ENCODE measurements around the gene ACOT7.
"Not testable (repeated sequence)": the region's sequence is repeated elsewhere in the genome, so short reads cannot be mapped to it uniquely, and the experiment has no call there.

The ACOT7 gene

DNA sequence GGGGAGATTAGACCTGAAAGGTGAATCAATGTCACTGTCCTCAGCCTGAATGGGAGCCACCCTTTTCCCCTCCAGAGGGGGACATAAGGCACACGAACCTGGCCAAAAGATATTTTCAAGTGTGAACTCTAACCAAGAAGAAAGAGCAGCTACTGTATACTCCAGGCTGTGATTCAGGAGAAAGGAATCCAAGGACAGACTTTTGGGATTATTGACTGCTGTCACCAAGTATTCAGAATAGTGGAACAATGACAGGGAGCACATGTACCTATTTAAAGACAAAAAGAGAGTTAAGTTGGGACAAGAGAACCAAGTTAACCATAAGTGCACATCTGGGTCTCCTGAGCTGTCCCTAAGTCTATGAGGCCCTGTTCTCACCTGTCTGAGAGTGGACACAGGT, 160.2 kb downstream of the ACOT7 start:
- no peak for TF ChIP-seq FOXP2 (optimal IDR thresholded peaks at IDR 0.05; ENCODE audit: control extremely low read depth, extremely low read length, insufficient read depth)
- TF ChIP-seq EZH2 (IDR thresholded peaks at IDR 0.05) = no peak
- TF ChIP-seq POLR2AphosphoS5 (IDR thresholded peaks at IDR 0.05; ENCODE audit: borderline replicate concordance, low read depth, low read length) = no peak
- Histone ChIP-seq H3K4me3 (no peak overlapping the region), H3K9me3 (ENCODE audit: low read depth, low read length) (no peaks in the 10 kb centered on the region), H3K27ac (no peak overlapping the region), H3K36me3 (ENCODE audit: insufficient read depth, low read length) (peaks cover 48% of the 10 kb centered on the region), H3K9ac (ENCODE audit: insufficient read length) (peak overlapping the region; percentile 32)
- DNase-seq (ENCODE audit: low read depth, low spot score) = no peak

DNA sequence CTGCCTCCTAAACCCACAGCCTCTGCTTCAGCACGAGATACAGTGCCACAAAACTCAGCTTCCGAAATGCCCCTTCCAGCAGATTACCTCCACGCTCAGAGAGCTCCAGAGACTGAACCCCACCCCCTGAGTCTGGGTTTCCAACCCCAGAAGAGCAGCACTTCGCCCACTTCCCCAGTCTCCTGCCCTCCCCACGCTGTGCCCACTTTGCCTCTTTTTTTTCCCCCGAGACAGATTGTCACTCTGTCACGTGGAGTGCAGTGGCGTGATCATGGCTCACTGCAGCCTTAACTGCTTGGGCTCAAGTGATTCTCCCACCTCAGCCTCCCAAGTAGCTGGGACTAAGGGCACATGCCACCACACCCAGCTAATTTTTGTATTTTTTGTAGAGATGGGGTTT, 167.9 kb downstream of the ACOT7 start:
- no peak overlapping the region for H3K27ac ChIP-seq
- H3K9ac ChIP-seq (ENCODE audit: insufficient read length) = no peak overlapping the region
- no peak overlapping the region for H3K4me3 ChIP-seq
- TF ChIP-seq FOXP2 (optimal IDR thresholded peaks at IDR 0.05; ENCODE audit: control extremely low read depth, extremely low read length, insufficient read depth) (no peak), EZH2 (IDR thresholded peaks at IDR 0.05) (no peak), POLR2AphosphoS5 (IDR thresholded peaks at IDR 0.05; ENCODE audit: borderline replicate concordance, low read depth, low read length) (no peak)
- peaks cover 56% of the 10 kb centered on the region for H3K36me3 ChIP-seq (ENCODE audit: insufficient read depth, low read length)
- DNase-seq (ENCODE audit: low read depth, low spot score) = no peak
- H3K9me3 ChIP-seq (ENCODE audit: low read depth, low read length) = no peaks in the 10 kb centered on the region

DNA sequence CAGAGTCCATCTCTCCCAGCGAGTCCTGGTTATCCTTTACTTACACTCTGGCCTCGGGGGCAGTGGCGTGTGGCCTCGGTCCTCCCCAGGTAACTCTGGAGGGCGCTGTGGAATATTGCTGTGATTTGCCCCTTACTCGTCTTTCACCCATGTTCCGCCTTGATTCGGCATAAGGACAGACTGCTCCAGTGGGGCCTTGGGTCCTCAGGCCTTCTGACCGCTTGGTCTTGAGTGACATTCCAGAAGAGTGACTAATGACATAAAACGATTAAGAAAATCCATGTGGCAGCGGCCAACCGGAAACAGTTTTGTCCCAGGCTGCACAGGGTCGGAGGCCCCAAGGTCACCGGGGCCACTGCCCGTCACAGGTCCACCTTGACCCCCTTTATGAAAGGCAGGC, 168.8 kb downstream of the ACOT7 start:
- H3K9ac ChIP-seq (ENCODE audit: insufficient read length) = no peak overlapping the region
- no peak overlapping the region for H3K27ac ChIP-seq
- no peaks in the 10 kb centered on the region for H3K9me3 ChIP-seq (ENCODE audit: low read depth, low read length)
- DNase-seq (ENCODE audit: low read depth, low spot score) = no peak
- TF ChIP-seq EZH2 (IDR thresholded peaks at IDR 0.05) (no peak), FOXP2 (optimal IDR thresholded peaks at IDR 0.05; ENCODE audit: control extremely low read depth, extremely low read length, insufficient read depth) (no peak), POLR2AphosphoS5 (IDR thresholded peaks at IDR 0.05; ENCODE audit: borderline replicate concordance, low read depth, low read length) (no peak)
- H3K4me3 ChIP-seq = no peak overlapping the region
- peaks cover 50% of the 10 kb centered on the region for H3K36me3 ChIP-seq (ENCODE audit: insufficient read depth, low read length)

DNA sequence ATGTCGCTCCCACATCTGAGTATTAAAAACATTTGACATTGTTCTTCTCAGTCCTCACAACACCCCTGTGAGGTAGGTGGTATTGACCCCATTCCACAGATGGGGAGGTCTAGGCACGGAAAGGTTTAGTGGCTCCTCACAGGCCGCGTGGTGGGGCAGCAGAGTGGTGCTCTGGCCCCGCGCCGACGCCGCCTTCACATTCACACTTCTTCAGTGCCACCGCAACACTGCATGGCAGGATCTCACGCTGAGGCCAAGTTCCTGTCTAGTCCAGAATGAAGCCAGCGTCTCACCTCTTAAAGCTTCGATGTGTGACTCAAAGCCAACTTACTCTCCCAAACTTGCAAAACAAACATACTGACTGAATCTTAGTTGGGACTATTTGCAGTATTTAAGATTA, 169.9 kb downstream of the ACOT7 start:
- TF ChIP-seq EZH2 (IDR thresholded peaks at IDR 0.05) (no peak), POLR2AphosphoS5 (IDR thresholded peaks at IDR 0.05; ENCODE audit: borderline replicate concordance, low read depth, low read length) (no peak), FOXP2 (optimal IDR thresholded peaks at IDR 0.05; ENCODE audit: control extremely low read depth, extremely low read length, insufficient read depth) (no peak)
- H3K27ac ChIP-seq = no peak overlapping the region
- peaks cover 43% of the 10 kb centered on the region for H3K36me3 ChIP-seq (ENCODE audit: insufficient read depth, low read length)
- no peak for DNase-seq (ENCODE audit: low read depth, low spot score)
- no peaks in the 10 kb centered on the region for H3K9me3 ChIP-seq (ENCODE audit: low read depth, low read length)
- no peak overlapping the region for H3K4me3 ChIP-seq
- no peak overlapping the region for H3K9ac ChIP-seq (ENCODE audit: insufficient read length)

DNA sequence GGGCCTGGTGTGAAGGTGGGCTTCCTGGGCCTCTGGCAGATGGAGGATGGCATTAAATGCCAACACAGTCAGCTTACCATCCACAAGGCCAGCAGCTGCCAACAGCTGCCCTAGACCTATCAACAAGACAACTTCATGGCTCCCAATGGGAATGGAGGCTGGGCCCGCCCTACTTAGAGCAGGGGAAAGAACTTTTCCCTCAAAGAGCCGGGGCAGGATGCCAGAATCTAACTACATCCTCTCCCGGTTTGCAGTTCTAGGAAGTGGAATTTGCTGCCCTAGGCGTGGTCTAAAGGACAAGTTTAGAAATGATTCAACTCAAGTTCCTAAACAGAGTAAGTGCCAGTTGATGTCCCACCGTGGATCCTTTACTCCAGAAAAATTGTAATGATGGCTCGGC, 170.9 kb downstream of the ACOT7 start:
- no peak overlapping the region for H3K9ac ChIP-seq (ENCODE audit: insufficient read length)
- H3K36me3 ChIP-seq (ENCODE audit: insufficient read depth, low read length) = peaks cover 41% of the 10 kb centered on the region
- H3K4me3 ChIP-seq = no peak overlapping the region
- TF ChIP-seq EZH2 (IDR thresholded peaks at IDR 0.05) (no peak), POLR2AphosphoS5 (IDR thresholded peaks at IDR 0.05; ENCODE audit: borderline replicate concordance, low read depth, low read length) (no peak), FOXP2 (optimal IDR thresholded peaks at IDR 0.05; ENCODE audit: control extremely low read depth, extremely low read length, insufficient read depth) (no peak)
- H3K27ac ChIP-seq = no peak overlapping the region
- DNase-seq (ENCODE audit: low read depth, low spot score) = no peak
- H3K9me3 ChIP-seq (ENCODE audit: low read depth, low read length) = no peaks in the 10 kb centered on the region

DNA sequence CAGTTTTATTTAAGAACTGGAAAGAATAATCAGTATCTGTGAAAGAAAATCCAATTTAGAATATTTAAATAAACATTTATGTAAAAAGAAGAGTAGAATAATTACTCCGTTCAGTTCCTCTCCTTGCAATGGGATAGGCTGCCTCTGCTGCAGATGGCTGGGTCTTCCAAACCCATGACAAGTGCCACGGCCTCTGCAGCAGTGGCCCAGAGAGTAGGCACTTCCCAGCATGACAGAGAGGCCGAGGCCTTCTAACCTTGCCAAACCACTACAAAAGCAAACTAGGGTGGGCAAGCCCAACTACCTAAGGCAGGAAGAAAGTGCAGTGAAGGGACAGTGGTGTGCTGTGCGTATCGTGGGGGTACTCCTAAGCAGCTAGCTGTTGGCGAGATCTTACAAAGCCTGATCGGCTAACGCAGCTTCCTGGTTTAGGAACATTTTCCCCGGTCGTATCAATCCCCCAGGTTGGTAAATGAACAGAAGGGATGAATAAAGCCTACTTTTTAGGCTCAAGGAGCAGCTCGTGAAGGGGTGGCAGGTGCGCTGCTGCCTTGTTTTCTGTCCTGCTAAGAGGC, 172.3 kb downstream of the ACOT7 start:
- no peak for DNase-seq (ENCODE audit: low read depth, low spot score)

DNA sequence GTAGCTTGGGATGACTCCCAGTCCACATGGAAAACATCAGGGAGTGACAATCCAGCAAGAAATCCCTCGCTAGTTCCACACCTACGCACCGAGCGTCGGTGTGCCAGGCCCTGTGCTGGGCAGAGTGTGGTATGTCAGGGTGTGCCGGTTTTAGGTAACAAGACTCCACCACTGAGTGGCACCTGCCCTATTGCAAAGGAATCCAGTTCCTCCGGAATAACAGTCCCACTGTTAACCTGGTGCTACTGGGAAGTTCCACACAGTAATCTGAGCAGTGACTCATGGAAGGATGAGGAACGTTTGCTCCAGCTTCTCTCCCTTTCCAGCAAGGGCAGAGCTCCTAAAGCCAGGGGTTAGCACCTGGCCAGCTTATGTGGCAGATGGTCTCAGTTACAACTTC, 173.3 kb downstream of the ACOT7 start:
- no peak for DNase-seq (ENCODE audit: low read depth, low spot score)
- no peak for TF ChIP-seq EZH2 (IDR thresholded peaks at IDR 0.05)
- no peak for TF ChIP-seq FOXP2 (optimal IDR thresholded peaks at IDR 0.05; ENCODE audit: control extremely low read depth, extremely low read length, insufficient read depth)
- TF ChIP-seq POLR2AphosphoS5 (IDR thresholded peaks at IDR 0.05; ENCODE audit: borderline replicate concordance, low read depth, low read length) = no peak
- Histone ChIP-seq H3K27ac (no peak overlapping the region), H3K36me3 (ENCODE audit: insufficient read depth, low read length) (peaks cover 21% of the 10 kb centered on the region), H3K9ac (ENCODE audit: insufficient read length) (no peak overlapping the region), H3K4me3 (no peak overlapping the region), H3K9me3 (ENCODE audit: low read depth, low read length) (no peaks in the 10 kb centered on the region)

More for the DNA sequence above, 172.3 kb downstream of the ACOT7 start:
- Histone ChIP-seq H3K4me3 (no peak overlapping the region), H3K9ac (ENCODE audit: insufficient read length) (no peak overlapping the region), H3K36me3 (ENCODE audit: insufficient read depth, low read length) (peaks cover 31% of the 10 kb centered on the region), H3K27ac (no peak overlapping the region), H3K9me3 (ENCODE audit: low read depth, low read length) (no peaks in the 10 kb centered on the region)
- TF ChIP-seq EZH2 (IDR thresholded peaks at IDR 0.05) (no peak), FOXP2 (optimal IDR thresholded peaks at IDR 0.05; ENCODE audit: control extremely low read depth, extremely low read length, insufficient read depth) (no peak), POLR2AphosphoS5 (IDR thresholded peaks at IDR 0.05; ENCODE audit: borderline replicate concordance, low read depth, low read length) (no peak)

DNA sequence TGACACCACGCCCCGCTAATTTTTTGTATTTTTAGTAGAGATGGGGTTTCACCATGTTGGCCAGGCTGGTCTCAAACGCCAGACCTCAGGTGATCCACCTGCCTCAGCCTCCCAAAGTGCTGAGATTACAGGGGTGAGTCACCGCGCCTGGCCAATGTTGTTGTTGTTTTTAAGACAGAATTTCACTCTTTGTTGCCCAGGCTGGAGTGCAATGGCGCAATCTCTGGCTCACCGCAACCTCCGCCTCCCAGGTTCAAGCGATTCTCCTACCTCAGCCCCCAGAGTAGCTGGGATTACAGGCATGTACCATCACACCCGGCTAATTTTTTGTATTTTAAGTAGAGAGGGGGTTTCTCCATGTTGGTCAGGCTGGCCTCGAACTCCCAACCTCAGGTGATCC, 173.9 kb downstream of the ACOT7 start:
- not testable (repeated sequence) for H3K9me3 ChIP-seq (ENCODE audit: low read depth, low read length); H3K27ac ChIP-seq; H3K9ac ChIP-seq (ENCODE audit: insufficient read length); H3K4me3 ChIP-seq; DNase-seq (ENCODE audit: low read depth, low spot score)
- peaks cover 15% of the 10 kb centered on the region for H3K36me3 ChIP-seq (ENCODE audit: insufficient read depth, low read length)
